ENCODE results near the gene ZKSCAN1.
"Not testable (repeated sequence)": the region's sequence is repeated elsewhere in the genome, so short reads cannot be mapped to it uniquely, and the experiment has no call there.

Gene ZKSCAN1

GRCh38 chr7:100003711-100004661 is 11.4 kb upstream of the ZKSCAN1 start:
- DNase-seq: no peak

- DNase-seq: no peak
These were observed 7.5 kb upstream of the ZKSCAN1 start for GRCh38 chr7:100007887-100008286.

- no peak for DNase-seq
These were observed 6.9 kb upstream of the ZKSCAN1 start for GRCh38 chr7:100008525-100008924.

GRCh38 chr7:100009952-100010351 is 5.4 kb upstream of the ZKSCAN1 start:
- DNase-seq: not testable (repeated sequence)

- DNase-seq: no peak
These were observed 4.5 kb upstream of the ZKSCAN1 start for GRCh38 chr7:100010901-100011300.

- DNase-seq: no peak
These were observed 3.9 kb upstream of the ZKSCAN1 start for GRCh38 chr7:100011516-100011915.

- DNase-seq: not testable (repeated sequence)
These were observed 2.7 kb upstream of the ZKSCAN1 start for GRCh38 chr7:100012385-100013327.

GRCh38 chr7:100013328-100013676 is 2.1 kb upstream of the ZKSCAN1 start:
- DNase-seq: no peak

GRCh38 chr7:100016215-100016901 is 962 bp downstream of the ZKSCAN1 start:
- no peak for DNase-seq

GRCh38 chr7:100017300-100017699 is 1.9 kb downstream of the ZKSCAN1 start:
- DNase-seq: no peak

- DNase-seq: no peak
These were observed 2.5 kb downstream of the ZKSCAN1 start for GRCh38 chr7:100017875-100018274.

- DNase-seq: no peak
These were observed 4.5 kb downstream of the ZKSCAN1 start for GRCh38 chr7:100019908-100020307.

- DNase-seq: no peak
These were observed 5.9 kb downstream of the ZKSCAN1 start for GRCh38 chr7:100021297-100021696.

- DNase-seq: no peak
These were observed 7.2 kb downstream of the ZKSCAN1 start for GRCh38 chr7:100022621-100023020.

- no peak for DNase-seq
These were observed 8.1 kb downstream of the ZKSCAN1 start for GRCh38 chr7:100023526-100023925.

- no peak for DNase-seq
These were observed 8.7 kb downstream of the ZKSCAN1 start for GRCh38 chr7:100024020-100024619.

GRCh38 chr7:100027197-100027596 is 11.8 kb downstream of the ZKSCAN1 start:
- DNase-seq: no peak

- no peak for DNase-seq
These were observed 14.2 kb downstream of the ZKSCAN1 start for GRCh38 chr7:100029596-100029995.

GRCh38 chr7:100033526-100033925 is 18.1 kb downstream of the ZKSCAN1 start:
- DNase-seq: no peak

- DNase-seq: no peak
These were observed 19.6 kb downstream of the ZKSCAN1 start for GRCh38 chr7:100034871-100035510.

- DNase-seq: no peak
These were observed 20.5 kb downstream of the ZKSCAN1 start for GRCh38 chr7:100035876-100036275.

- DNase-seq: no peak
These were observed 22.9 kb downstream of the ZKSCAN1 start for GRCh38 chr7:100038326-100038725.
